ENCODE data around the gene CYB561. TPM values are rescaled to one million over a fixed set of nuclear protein-coding genes. Genes with fewer than 3 reads are reported as not detected.

CYB561 gene, protein sequence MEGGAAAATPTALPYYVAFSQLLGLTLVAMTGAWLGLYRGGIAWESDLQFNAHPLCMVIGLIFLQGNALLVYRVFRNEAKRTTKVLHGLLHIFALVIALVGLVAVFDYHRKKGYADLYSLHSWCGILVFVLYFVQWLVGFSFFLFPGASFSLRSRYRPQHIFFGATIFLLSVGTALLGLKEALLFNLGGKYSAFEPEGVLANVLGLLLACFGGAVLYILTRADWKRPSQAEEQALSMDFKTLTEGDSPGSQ
- 15.7 and 25.3 TPM in 2 replicates for total RNA-seq

DNA sequence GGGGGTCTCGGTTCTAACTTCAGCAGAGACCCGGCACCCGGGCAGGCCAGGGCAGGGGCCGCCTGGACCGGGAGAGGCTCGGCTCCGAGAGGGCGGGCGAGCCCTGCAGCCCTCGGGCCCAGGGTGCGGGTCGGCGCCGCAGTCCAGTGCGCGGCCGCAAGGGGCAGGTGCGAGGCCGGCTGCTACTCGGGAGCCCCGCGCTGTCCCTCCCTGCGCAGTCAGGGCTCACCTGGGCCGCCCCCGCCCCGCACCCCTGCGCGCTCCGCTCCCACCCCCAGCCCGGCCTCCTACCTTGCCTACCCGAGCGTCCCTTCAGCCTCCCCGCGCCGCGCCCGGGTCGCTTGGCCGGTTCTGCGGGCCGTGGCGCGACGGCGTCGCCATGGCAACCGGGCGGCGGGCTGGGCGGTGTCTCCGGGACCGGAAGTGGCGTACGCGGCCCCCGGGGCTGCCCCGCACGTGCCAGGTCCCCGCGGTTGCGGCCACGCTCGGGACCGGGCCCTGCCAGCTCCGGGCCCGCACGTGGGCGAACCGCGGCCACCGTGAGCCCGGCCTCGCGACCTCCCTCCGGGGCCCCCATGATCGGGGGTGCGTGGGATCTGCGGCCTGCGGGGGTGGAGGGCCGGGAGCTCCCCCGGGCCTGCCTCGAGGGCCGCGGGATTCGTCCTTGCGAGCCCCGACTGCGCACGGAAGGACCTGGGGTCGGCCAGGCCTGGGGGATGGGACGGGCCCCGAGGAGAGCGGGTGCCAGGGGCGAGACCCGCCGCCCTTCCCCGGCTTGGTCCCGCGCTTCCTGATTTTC is at the start of gene CYB561:
Gene CYB561, minus strand, starts transcription at position 353 of the 799 bp plus-strand sequence. CDS start 8,759 bp downstream, outside the sequence.

DNA sequence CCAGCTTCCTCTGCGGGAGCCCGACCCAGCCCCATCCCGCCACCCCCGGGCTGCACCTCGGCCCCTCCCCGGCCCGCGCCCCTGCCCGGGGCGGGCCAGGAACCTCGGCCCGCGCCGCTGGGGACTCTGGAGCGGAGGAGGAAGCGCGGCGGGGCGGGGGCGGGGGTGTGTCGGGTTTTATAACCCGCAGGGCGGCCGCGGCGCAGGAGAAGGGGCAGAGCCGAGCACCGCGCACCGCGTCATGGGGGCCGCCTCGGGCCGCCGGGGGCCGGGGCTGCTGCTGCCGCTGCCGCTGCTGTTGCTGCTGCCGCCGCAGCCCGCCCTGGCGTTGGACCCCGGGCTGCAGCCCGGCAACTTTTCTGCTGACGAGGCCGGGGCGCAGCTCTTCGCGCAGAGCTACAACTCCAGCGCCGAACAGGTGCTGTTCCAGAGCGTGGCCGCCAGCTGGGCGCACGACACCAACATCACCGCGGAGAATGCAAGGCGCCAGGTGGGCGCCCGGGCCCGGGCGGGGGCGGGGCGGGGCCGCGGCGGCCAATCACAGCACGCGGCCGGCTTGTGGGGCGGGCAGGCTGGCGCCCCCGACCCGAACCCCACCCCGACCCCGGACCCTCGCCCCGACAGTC is 30.9 kb upstream of the CYB561 start, which contains the start of gene ACE:
Gene ACE, plus strand, starts transcription at position 208 of the 626 bp plus-strand sequence. Its CDS starts 34 bp downstream, at position 242.

Other genes with a start within 250 kb of the CYB561 start
- gene ACE, start 30.8 kb upstream of the CYB561 start, total RNA-seq, result 27.5 and 46.8 TPM in 2 replicates
- gene KCNH6, start 77.1 kb upstream of the CYB561 start, total RNA-seq, result not detected in 2 replicates
- gene DCAF7, start 104.2 kb upstream of the CYB561 start, total RNA-seq, result 19.0 and 21.5 TPM in 2 replicates
- 16.4 and 18.2 TPM in 2 replicates for gene TACO1, start 154.6 kb upstream of the CYB561 start, total RNA-seq
- 78.2 and 83.7 TPM in 2 replicates for gene MAP3K3, start 176.1 kb upstream of the CYB561 start, total RNA-seq

Measured in endothelial cell of coronary artery (primary cell).